Activated CD4-positive, alpha-beta T cell treated with anti-CD3 and anti-CD28 coated beads, Interleukin-2, amount 50 U/mL, for 4 hours (primary cell): Measurements from ENCODE around the gene SYMPK.
A peak's percentile ranks its signal among the peaks of the same experiment; 100 is the strongest.

Source experiments
- DNase-seq, 2 experiments: peaks; one replicate each; pipeline ENCODE4 v3.0.0-alpha.2; 2020

The SYMPK gene

GRCh38 chr19:45824531-45825262 is 38.2 kb downstream of the SYMPK start:
- no peak for DNase-seq

GRCh38 chr19:45824041-45824471 is 38.9 kb downstream of the SYMPK start:
- no peak for DNase-seq

DNA sequence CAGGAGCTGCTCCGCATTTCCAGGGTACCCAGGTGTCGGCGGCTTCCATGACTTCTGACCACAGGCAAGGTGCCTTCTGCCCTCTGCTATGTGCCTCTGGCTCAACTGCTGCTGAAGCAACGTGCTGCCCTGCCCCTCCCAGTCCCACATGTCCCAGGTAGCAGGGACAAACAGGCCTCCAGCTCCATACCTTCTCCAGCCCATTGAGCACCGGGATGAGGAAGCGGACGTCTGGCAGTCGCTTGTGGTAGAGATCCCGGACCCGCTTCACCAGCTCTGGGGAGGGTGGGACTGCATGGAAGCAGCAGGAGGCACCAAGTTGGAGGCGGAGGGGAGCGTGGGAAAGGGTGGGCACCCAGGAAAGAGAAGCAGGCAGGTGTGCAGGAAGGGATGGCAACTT is 39.8 kb downstream of the SYMPK start:
- no peak for DNase-seq

GRCh38 chr19:45822716-45823115 is 40.2 kb downstream of the SYMPK start:
- no peak for DNase-seq

- no peak for DNase-seq
Measured at GRCh38 chr19:45821570-45821969, 41.4 kb downstream of the SYMPK start.

DNA sequence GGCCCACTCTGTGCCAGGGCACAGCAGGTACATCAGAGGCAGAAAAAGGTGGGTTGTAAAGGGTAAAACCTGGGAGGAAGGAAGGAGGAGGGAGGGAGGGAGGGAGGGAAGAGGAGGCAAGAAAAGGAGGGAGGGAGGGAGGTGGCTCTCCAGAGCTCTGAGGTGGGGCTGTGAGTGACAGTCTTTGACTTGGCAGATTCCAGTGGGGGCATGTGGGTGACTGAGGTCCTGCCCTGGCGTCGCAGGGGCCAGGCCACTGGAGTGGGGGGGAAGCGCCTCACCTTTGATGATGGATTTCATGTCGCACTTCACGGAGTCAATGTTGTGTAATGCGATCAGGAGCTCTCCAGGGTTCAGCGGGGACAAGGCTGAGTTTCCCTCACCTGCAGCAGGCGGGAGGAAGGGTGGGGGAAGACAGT is 41.8 kb downstream of the SYMPK start:
- DNase-seq: no peak

DNA sequence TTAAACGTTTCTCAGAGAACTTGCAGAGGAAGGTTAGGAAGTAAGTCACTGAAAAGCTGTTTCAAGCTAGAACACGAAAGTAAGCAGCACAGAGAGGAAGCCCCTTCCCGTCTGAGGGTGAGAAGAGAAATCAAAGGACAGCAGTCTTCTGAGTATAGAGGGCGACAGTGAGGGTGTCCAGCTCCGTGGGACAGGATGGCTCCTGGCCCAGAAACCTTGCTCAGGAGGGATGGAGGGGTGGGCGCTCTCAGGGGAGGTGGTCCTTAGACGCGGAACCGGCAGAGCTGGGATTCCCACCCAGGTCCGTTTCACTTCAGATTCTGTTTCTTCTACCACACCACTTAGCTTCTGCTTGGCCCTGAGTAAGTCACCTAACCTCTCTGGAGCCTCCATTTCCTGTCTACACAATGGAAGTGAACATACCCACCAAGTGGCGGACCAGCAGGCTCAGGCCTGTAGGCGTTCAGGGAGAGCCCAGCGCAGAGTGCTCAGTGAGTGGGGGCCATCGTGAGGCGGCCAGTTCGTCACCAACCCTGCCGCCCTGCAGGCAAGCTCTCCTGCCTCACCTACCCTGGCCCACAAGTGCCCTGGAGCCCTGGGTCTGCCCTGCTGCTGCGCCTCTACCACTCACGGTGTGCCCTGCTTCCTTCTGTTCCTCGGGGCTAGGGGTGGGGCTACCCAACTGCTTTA is 42.4 kb downstream of the SYMPK start:
- DNase-seq: no peak

GRCh38 chr19:45819769-45820168 is 43.2 kb downstream of the SYMPK start:
- no peak for DNase-seq

GRCh38 chr19:45817725-45818301 is 45.1 kb downstream of the SYMPK start:
- DNase-seq: no peak

DNA sequence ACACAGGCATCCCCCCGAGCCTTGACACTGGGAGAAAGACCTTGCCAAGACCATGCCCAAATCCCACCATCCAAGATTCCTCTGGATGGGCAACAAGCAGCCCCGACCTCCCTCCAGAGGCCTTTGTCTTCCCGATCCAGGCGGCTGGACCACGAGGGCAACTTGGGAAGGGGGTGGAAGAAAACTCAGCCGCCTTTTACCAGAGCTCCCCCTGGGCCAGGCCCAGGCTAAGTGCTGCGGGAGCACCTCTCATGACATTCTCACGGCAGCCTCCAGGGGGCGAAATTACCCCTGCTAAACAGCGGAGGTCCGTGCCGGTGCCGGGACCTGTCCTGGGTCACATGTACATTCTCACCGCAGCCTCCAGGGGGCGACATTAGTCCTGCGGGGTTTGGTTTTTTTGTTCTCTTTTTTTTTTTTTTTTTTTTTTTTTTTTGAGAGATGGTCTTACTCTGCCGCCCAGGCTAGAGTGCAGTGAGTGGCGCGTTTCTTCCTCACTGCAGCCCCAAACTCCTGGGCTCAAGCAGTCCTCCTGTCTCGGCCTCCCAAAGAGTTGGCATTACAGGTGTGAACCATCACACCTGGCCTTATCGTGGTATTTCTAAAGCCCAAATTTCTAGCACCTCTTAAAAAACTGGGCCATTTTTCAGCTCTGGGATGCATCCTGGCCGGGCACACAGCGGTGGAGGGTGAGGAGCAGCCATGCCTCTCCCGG is 45.8 kb downstream of the SYMPK start:
- peak; percentile 95 to 97 for DNase-seq

DNA sequence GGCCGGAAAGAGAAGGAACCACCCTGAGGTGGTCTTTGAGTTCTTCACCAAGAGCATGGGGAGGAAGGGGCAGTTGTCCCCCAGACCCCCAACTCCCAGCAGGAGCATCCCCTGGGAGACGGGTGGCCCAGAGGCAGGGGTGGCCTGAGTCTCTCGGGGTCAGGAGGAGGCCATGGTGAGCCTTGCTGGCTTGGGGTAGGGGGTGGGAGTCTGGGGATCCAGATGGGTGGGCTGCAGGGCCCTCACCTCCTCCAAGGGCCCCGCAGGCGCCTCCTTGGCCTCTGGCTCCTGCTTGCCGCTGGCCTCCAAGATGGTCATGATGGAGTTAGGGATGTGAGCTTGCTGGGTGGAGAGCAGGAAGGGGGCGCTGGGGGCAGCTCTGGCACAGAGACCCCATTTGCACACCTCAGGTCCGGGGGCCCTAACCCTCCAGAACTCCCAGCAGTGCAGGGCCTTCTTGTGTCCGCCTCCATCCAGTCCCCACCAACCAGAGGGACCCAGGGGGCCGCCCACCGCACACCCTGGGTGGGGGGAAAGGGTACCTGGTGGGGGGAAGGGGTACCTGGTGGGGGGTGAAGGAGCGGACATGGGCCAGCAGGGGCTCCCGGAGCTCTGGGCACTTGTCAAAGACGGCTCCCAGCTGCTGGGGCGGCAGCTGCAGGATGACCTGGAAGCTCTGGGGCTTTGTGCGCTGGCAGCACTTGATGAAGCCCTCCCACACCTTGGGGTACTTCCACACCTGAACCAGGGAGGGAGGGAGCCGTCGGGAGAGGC is 46.5 kb downstream of the SYMPK start:
- no peak for DNase-seq

DNA sequence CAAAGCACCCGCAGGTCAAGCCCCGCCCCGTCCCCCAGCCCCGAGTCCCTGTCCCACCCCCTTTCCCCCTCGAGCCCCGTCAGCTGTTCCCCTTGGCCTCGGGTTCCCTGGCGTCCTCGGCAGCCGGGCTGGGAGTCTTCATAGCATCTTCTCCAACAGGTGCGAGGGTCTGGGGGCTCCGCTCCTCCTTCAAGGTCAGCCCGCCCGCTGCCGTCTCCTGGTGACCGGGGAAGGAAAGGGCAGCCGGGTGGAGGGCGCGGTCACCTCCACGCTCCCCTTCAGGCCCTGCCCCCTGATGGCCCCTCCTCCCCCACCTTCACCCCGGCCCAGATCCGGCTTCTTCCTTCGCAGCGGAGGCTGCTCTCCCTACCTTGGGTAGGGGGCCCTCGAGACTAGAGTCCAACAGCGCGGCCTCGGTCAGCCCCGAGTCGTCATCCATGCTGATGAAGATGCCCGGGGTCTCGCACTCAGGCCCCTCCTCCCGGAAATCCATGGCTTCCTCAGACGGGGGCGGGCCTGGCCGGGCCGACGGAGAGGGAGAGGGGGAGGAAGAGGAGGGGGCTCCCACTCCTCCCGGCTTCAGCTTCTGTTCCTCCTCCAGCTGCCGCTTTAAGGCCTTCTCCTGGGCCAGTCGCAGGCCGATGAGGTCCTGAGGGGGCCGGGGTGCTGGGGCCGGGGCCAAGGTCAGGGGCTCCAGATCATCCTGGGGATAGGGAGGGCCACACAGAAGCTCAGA is 47.3 kb downstream of the SYMPK start:
- DNase-seq: no peak

DNA sequence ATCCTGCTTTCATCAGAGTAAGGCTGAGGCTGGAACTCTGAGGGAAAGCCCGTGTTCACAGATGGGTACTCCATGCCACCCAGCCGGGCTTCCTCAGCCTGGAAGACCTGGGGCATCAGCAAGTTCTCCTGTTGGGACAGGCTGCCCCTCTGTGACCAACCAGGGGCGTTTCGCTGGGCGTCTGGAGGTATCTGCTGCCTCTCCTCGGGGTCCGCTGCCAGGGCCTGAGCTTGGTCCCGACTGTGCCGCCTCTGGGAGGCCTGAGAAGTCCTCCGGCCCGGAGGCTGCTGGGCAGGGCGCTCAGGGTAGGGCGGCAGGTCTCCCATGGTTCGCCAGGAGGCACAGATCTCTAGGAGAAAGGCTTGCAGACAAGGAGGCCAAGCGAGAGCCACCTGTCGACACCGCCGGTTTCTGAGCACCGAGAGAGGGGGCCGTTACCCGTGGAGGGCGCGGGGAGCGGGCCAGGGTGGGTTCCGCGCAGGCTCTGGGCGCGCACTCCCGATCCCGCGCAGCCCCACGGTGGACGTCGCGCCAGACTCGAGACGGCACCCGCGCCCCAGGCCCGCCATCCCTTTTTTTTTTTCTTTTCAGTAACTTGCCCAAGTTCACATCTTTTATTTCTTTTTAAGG is 48.0 kb downstream of the SYMPK start, which contains the start of gene RSPH6A:
TSS of gene RSPH6A (minus strand) at position 458 of the 630 bp plus-strand sequence. CDS start at position 326, 132 bp downstream.
- no peak for DNase-seq

- DNase-seq: no peak
Measured at GRCh38 chr19:45814166-45814780, 48.7 kb downstream of the SYMPK start.

DNA sequence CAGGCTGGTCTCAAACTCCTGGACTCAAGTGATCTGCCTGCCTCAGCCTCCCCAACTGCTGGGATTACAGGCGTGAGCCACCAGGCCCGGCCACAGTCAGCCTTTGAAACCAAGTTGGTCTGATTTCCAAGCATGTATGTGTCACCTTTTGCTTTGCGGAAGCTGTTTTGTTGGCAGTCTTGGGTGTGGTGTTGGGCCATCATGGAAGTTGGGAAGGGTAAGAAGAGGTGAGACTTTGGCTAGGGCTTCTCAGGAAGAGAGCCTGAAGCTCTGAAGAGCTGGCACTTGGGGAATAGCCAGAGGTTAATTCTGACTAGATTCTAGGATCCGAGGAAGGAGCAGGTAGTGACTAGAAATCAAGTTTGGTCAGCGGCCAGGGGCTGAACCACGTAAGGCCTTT is 50.6 kb downstream of the SYMPK start:
- no peak for DNase-seq

DNA sequence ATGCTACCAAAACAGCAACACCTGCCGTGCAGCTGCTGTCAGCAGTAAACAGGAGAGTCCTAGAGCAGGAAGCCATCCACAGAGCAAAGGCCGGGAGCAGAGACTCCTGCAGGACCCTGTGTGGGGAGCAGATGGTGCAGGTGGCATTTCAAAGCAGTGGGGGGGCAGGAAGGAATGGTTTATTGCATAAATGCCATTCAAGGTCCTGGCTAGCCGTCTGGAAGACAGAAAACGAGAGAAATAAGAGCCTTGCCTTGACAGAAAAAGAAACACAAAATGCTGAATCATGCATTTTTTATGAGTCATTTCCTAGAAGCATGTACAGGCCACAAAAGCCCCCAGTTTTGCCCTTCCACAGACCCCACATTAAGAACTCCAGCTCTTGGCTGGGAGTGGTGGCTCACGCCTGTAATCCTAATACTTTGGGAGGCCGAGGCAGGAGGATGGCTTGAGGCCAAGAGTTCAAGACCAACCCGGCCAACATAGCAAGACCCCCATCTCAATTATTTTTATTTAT is 53.2 kb downstream of the SYMPK start:
- no peak for DNase-seq

- no peak for DNase-seq
Measured at GRCh38 chr19:45805719-45806118, 57.2 kb downstream of the SYMPK start.

- no peak for DNase-seq
Measured at GRCh38 chr19:45804959-45805230, 58.1 kb downstream of the SYMPK start.

DNA sequence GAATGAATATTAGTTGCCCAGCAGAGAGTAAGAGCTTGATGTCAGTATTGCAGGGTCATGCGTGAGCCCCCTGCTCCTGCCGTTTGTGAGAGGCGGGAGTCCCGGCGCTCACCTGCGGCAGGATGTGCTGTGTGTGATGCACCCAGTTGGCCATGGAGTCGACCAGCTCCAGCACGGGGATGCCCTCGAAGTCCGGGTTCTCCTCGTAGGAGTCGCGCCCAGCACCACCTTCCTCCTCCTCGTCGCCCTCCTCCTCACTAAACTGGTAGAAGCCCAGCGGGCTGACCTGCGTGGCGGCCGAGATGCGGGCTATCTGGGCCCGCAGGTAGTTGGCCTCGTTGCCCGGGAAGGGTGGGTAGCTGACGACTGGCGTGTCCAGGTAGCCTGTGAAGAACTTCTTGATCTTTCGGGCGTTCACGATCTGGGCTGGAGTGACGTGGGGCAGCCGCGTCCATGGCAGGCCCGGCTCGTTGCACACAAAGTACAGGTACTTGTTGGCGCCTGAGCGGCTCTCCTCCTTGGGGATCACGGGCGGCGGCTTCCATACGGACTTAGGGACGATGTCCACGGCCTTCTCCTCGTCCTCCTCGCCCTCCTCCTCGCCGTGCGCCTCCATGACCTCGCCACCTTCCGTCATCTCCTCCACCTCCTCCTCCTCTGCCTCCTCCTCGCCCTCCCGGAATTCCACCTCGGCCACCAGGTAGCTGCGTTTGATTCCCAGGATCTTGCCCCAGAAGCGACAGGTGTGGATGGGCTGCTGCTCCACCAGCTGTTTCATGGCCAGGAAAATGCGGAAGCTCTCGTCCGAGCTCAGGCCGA is 58.6 kb downstream of the SYMPK start:
- no peak for DNase-seq

DNA sequence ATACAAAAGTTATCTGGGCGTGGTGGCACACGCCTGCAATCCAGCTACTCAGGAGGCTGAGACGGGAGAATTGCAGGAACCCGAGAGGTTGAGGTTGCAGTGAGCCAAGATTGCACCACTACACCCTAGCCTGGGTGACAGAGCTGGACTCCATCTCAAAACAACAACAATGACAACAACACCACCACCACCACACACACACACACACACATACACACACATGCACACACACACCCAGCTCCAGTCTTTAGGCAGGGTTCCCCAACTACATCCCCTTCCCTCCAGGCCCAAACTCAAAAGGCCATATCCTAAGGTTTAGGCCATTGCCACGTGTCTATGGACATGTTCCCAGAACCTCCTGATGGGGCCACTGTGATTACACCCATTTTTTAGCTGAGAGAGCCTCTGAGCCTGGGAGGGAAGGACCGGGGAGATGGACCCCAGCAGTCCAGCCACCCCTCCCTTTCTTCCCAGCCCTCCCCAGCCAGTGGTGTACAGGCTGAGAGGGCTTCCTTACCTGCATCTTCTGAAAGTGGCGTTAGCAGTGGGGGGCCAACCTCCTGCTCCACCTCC is 61.3 kb downstream of the SYMPK start:
- no peak for DNase-seq
